HepG2 (cell line): ENCODE results near the gene BCAS1. TPM values are rescaled to one million over a fixed set of nuclear protein-coding genes. Genes with fewer than 3 reads are reported as not detected.

Experiments
- CSRNP1 ChIP-seq: sonication (generic); formaldehyde crosslinking; IDR thresholded peaks from 2 replicates; pipeline ENCODE4 v1.8.1; 2023; ENCODE audit warnings: mild to moderate bottlenecking, missing genetic modification reagents
- FOXK2 ChIP-seq: fragments of 450-650 bp; IDR thresholded peaks from 2 replicates; pipeline ENCODE4 v1.6.1; 2016
- IKZF1 ChIP-seq: fragments of 450-650 bp; IDR thresholded peaks from 2 replicates; pipeline ENCODE4 v1.7.1; 2016
- NCOA2 ChIP-seq: sonication (generic); formaldehyde crosslinking; IDR thresholded peaks from 2 replicates; pipeline ENCODE4 v1.8.0; 2022; ENCODE audit warnings: inconsistent platforms
- RFXAP ChIP-seq: sonication (generic); formaldehyde crosslinking; IDR thresholded peaks from 2 replicates; pipeline ENCODE4 v1.4.0; 2020; ENCODE audit warnings: missing genetic modification reagents, borderline replicate concordance
- SOX6 ChIP-seq, 2 experiments: fragments of 450-650 bp in 1 of 2; sonication (generic) in 1 of 2; formaldehyde crosslinking in 1 of 2; IDR thresholded peaks; 2 replicates each; pipeline versions ENCODE4 v1.4.0 to v1.6.1; 2017 to 2020; ENCODE audit warnings: antibody characterized with exemption in 1 of 2, mild to moderate bottlenecking in 1 of 2, missing genetic modification reagents in 1 of 2
- ZNF101 ChIP-seq: sonication (generic); formaldehyde crosslinking; IDR thresholded peaks from 2 replicates; pipeline ENCODE4 v1.4.0; 2020; ENCODE audit warnings: mild to moderate bottlenecking, low read depth, missing genetic modification reagents, borderline replicate concordance
- ZNF260 ChIP-seq: sonication (generic); formaldehyde crosslinking; IDR thresholded peaks from 2 replicates; pipeline ENCODE4 v1.4.0; 2020; ENCODE audit warnings: missing genetic modification reagents, low read depth, mild to moderate bottlenecking, borderline replicate concordance
- ZNF34 ChIP-seq: sonication (generic); formaldehyde crosslinking; IDR thresholded peaks from 2 replicates; pipeline ENCODE4 v1.4.0; 2020; ENCODE audit warnings: mild to moderate bottlenecking, missing genetic modification reagents, borderline replicate concordance
- ZNF564 ChIP-seq: sonication (generic); formaldehyde crosslinking; IDR thresholded peaks from 2 replicates; pipeline ENCODE4 v1.8.1; 2023; ENCODE audit warnings: mild to moderate bottlenecking, missing genetic modification reagents
- polyA plus RNA-seq, 8 experiments: library from polyadenylated mRNA; depleted of rRNA in 3 of 8; stranded (reverse) in 7 of 8; unstranded in 1 of 8; fragments of >200 nt; fragmentation: Illumina TruSeq in 4 of 8; extraction: Trizol in 4 of 8; gene quantifications; 2 replicates each; pipeline versions ENCODE4 v1.2.1 to v1.2.3, GENCODE V29; 2011 to 2016; ENCODE audit warnings: low read depth in 4 of 8, missing spikeins in 1 of 8, mixed read lengths in 1 of 8; ENCODE audit not compliant: insufficient read depth in 1 of 8
- total RNA-seq, 5 experiments: library from RNA; depleted of rRNA; stranded (reverse); fragments of >200 nt; fragmentation: Illumina TruSeq; extraction: Trizol; gene quantifications; 2 replicates each; pipeline ENCODE4 v1.2.3, GENCODE V29; 2016; ENCODE audit warnings: low read depth in 1 of 5
- TF ChIP-seq, protein P1 (sequence below): sonication (generic); formaldehyde crosslinking; IDR thresholded peaks from 2 replicates; pipeline ENCODE4 v1.4.0; 2020; ENCODE audit warnings: missing genetic modification reagents
- TF ChIP-seq, protein P2 (sequence below): IDR thresholded peaks from 2 replicates; pipeline ENCODE4 v1.6.1; 2016; ENCODE audit warnings: missing genetic modification reagents, missing compliant biosample characterization
- TF ChIP-seq, protein P3 (sequence below): sonication (generic); formaldehyde crosslinking; IDR thresholded peaks from 2 replicates; pipeline ENCODE4 v1.4.0; 2020; ENCODE audit warnings: missing genetic modification reagents, borderline replicate concordance
- TF ChIP-seq, protein P4 (sequence below): IDR thresholded peaks from 2 replicates; pipeline ENCODE4 v1.6.1; 2018; ENCODE audit warnings: missing genetic modification reagents, mild to moderate bottlenecking, missing compliant biosample characterization
- TF ChIP-seq, protein P5 (sequence below): sonication (generic); formaldehyde crosslinking; IDR thresholded peaks from 2 replicates; pipeline ENCODE4 v1.5.1; 2020; ENCODE audit warnings: missing genetic modification reagents, mild to moderate bottlenecking, borderline replicate concordance
- TF ChIP-seq, protein P6 (sequence below): sonication (generic); formaldehyde crosslinking; IDR thresholded peaks from 2 replicates; pipeline ENCODE4 v1.5.0; 2020; ENCODE audit warnings: mild to moderate bottlenecking, missing genetic modification reagents

Gene BCAS1
- total and polyA plus RNA-seq, 2 of the 13 experiments (the other 11 are each of a cell fraction or from before 2014, with no cell fraction given) = 0.55 to 0.91 TPM

GRCh38 chr20:53940360-53940702, 130.1 kb downstream of the BCAS1 start (continued):
- TF ChIP-seq, protein P1, sequence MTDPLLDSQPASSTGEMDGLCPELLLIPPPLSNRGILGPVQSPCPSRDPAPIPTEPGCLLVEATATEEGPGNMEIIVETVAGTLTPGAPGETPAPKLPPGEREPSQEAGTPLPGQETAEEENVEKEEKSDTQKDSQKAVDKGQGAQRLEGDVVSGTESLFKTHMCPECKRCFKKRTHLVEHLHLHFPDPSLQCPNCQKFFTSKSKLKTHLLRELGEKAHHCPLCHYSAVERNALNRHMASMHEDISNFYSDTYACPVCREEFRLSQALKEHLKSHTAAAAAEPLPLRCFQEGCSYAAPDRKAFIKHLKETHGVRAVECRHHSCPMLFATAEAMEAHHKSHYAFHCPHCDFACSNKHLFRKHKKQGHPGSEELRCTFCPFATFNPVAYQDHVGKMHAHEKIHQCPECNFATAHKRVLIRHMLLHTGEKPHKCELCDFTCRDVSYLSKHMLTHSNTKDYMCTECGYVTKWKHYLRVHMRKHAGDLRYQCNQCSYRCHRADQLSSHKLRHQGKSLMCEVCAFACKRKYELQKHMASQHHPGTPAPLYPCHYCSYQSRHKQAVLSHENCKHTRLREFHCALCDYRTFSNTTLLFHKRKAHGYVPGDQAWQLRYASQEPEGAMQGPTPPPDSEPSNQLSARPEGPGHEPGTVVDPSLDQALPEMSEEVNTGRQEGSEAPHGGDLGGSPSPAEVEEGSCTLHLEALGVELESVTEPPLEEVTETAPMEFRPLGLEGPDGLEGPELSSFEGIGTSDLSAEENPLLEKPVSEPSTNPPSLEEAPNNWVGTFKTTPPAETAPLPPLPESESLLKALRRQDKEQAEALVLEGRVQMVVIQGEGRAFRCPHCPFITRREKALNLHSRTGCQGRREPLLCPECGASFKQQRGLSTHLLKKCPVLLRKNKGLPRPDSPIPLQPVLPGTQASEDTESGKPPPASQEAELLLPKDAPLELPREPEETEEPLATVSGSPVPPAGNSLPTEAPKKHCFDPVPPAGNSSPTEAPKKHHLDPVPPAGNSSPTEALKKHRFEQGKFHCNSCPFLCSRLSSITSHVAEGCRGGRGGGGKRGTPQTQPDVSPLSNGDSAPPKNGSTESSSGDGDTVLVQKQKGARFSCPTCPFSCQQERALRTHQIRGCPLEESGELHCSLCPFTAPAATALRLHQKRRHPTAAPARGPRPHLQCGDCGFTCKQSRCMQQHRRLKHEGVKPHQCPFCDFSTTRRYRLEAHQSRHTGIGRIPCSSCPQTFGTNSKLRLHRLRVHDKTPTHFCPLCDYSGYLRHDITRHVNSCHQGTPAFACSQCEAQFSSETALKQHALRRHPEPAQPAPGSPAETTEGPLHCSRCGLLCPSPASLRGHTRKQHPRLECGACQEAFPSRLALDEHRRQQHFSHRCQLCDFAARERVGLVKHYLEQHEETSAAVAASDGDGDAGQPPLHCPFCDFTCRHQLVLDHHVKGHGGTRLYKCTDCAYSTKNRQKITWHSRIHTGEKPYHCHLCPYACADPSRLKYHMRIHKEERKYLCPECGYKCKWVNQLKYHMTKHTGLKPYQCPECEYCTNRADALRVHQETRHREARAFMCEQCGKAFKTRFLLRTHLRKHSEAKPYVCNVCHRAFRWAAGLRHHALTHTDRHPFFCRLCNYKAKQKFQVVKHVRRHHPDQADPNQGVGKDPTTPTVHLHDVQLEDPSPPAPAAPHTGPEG = 0 out of 2 replicates have a peak, but pooled peaks have one; percentile 7
- TF ChIP-seq, protein P2, sequence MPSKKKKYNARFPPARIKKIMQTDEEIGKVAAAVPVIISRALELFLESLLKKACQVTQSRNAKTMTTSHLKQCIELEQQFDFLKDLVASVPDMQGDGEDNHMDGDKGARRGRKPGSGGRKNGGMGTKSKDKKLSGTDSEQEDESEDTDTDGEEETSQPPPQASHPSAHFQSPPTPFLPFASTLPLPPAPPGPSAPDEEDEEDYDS (CRISPR knock-in tag) = peak; percentile 8; the same call in 1 of the 2 replicates
- TF ChIP-seq FOXK2 (no peak), IKZF1 (no peak), ZNF34 (0 out of 2 replicates have a peak, but pooled peaks have one; percentile 61), ZNF101 (CRISPR knock-in tag) (0 out of 2 replicates have a peak, but pooled peaks have one; percentile 8), CSRNP1 (CRISPR knock-in tag) (no peak), ZNF260 (no peak), SOX6 (IDR thresholded peaks at IDR 0.05) (no peak), SOX6 (CRISPR knock-in tag; IDR thresholded peaks at IDR 0.05) (no peak), NCOA2 (CRISPR knock-in tag) (no peak), RFXAP (CRISPR knock-in tag) (peak; percentile 7; the same call in 1 of the 2 replicates), ZNF564 (CRISPR knock-in tag) (no peak)
- TF ChIP-seq, protein P3, sequence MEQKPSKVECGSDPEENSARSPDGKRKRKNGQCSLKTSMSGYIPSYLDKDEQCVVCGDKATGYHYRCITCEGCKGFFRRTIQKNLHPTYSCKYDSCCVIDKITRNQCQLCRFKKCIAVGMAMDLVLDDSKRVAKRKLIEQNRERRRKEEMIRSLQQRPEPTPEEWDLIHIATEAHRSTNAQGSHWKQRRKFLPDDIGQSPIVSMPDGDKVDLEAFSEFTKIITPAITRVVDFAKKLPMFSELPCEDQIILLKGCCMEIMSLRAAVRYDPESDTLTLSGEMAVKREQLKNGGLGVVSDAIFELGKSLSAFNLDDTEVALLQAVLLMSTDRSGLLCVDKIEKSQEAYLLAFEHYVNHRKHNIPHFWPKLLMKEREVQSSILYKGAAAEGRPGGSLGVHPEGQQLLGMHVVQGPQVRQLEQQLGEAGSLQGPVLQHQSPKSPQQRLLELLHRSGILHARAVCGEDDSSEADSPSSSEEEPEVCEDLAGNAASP = no peak
- TF ChIP-seq, protein P4, sequence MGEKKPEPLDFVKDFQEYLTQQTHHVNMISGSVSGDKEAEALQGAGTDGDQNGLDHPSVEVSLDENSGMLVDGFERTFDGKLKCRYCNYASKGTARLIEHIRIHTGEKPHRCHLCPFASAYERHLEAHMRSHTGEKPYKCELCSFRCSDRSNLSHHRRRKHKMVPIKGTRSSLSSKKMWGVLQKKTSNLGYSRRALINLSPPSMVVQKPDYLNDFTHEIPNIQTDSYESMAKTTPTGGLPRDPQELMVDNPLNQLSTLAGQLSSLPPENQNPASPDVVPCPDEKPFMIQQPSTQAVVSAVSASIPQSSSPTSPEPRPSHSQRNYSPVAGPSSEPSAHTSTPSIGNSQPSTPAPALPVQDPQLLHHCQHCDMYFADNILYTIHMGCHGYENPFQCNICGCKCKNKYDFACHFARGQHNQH (CRISPR knock-in tag) = no peak
- TF ChIP-seq, protein P5, sequence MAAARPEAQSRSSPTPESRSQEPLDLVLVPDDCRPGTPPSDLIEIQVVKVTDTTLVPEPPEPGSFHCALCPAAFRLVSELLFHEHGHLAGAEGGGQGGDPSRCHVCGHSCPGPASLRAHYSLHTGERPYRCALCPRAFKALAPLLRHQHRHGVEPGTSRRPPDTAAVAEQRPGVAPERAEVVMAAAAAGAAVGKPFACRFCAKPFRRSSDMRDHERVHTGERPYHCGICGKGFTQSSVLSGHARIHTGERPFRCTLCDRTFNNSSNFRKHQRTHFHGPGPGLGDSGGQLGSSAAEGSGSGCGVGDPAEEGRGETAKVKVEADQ (CRISPR knock-in tag) = no peak
- TF ChIP-seq, protein P6, sequence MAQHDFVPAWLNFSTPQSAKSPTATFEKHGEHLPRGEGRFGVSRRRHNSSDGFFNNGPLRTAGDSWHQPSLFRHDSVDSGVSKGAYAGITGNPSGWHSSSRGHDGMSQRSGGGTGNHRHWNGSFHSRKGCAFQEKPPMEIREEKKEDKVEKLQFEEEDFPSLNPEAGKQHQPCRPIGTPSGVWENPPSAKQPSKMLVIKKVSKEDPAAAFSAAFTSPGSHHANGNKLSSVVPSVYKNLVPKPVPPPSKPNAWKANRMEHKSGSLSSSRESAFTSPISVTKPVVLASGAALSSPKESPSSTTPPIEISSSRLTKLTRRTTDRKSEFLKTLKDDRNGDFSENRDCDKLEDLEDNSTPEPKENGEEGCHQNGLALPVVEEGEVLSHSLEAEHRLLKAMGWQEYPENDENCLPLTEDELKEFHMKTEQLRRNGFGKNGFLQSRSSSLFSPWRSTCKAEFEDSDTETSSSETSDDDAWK (CRISPR knock-in tag) = no peak
